K562 (cell line): Measurements from ENCODE around the gene CCNL2. TPM values are rescaled to one million over a fixed set of nuclear protein-coding genes. Genes with fewer than 3 reads are reported as not detected.

ENCODE experiments used
- BRD4 ChIP-seq: fragments of 200-600 bp; sonication (generic); IDR thresholded peaks from 2 replicates; pipeline ENCODE4 v1.6.1; 2017; ENCODE audit warnings: inconsistent platforms
- GATAD2B ChIP-seq: fragments of 450-650 bp; IDR thresholded peaks from 2 replicates; pipeline ENCODE4 v1.6.1; 2017; ENCODE audit warnings: mild to moderate bottlenecking, borderline replicate concordance
- HMGN3 ChIP-seq: IDR thresholded peaks from 2 replicates; pipeline ENCODE4 v1.6.1; 2011; ENCODE audit warnings: borderline replicate concordance, low read depth, mild to moderate bottlenecking, mixed read lengths, low read length; ENCODE audit not compliant: insufficient read length; ENCODE audit errors: extremely low read depth
- JUN ChIP-seq, 2 experiments: sonication (generic) in 1 of 2; formaldehyde crosslinking in 1 of 2; IDR thresholded peaks; 2 replicates each; pipeline versions ENCODE4 v1.6.1 to v1.8.0; 2012 to 2022; ENCODE audit warnings: borderline replicate concordance in 2 of 2, mild to moderate bottlenecking in 2 of 2, improper control_type of control experiment in 1 of 2, low read depth in 1 of 2, low read length in 1 of 2, missing genetic modification reagents in 1 of 2
- MAFG ChIP-seq: fragments of 450-650 bp; conservative IDR thresholded peaks from 2 replicates; pipeline ENCODE4 v1.6.1; 2016; ENCODE audit warnings: missing genetic modification characterization, missing compliant biosample characterization
- MED1 ChIP-seq: sonication (generic); formaldehyde crosslinking; IDR thresholded peaks from 2 replicates; pipeline ENCODE4 v1.8.1; 2023; ENCODE audit warnings: missing genetic modification reagents, borderline replicate concordance
- NFXL1 ChIP-seq: fragments of 450-650 bp; formaldehyde crosslinking; IDR thresholded peaks from 2 replicates; pipeline ENCODE4 v1.4.0; 2021; ENCODE audit warnings: mild to moderate bottlenecking
- PTBP1 ChIP-seq: fragments of 200-400 bp; formaldehyde crosslinking; IDR thresholded peaks from 2 replicates; pipeline ENCODE4 v1.6.1; 2017; ENCODE audit warnings: low read depth, low read length
- RB1 ChIP-seq: fragments of 450-650 bp; IDR thresholded peaks from 2 replicates; pipeline ENCODE4 v1.6.1; 2017; ENCODE audit warnings: low read depth, mild to moderate bottlenecking
- SMARCE1 ChIP-seq: fragments of 450-650 bp; IDR thresholded peaks from 2 replicates; pipeline ENCODE4 v1.7.1; 2016; ENCODE audit warnings: mild to moderate bottlenecking
- STAT5A ChIP-seq: IDR thresholded peaks from 2 replicates; pipeline ENCODE4 v1.6.1; 2012; ENCODE audit warnings: low read length, inconsistent platforms, borderline replicate concordance
- ZNF175 ChIP-seq: fragments of 200-800 bp; sonication (Bioruptor generic); IDR thresholded peaks from 2 replicates; pipeline ENCODE4 v1.6.1; 2016; ENCODE audit warnings: low read depth, mild to moderate bottlenecking, missing genetic modification characterization, missing compliant biosample characterization
- ZNF184 ChIP-seq: sonication (generic); formaldehyde crosslinking; IDR thresholded peaks from 2 replicates; pipeline ENCODE4 v1.5.0; 2020; ENCODE audit warnings: missing genetic modification reagents
- ZNF668 ChIP-seq: fragments of 250-450 bp; sonication (Bioruptor Pico); IDR thresholded peaks from 2 replicates; pipeline ENCODE4 v1.8.0; 2022; ENCODE audit warnings: mild to moderate bottlenecking, inconsistent platforms
- ZNF780A ChIP-seq: fragments of 250-450 bp; sonication (Bioruptor Pico); IDR thresholded peaks from 2 replicates; pipeline ENCODE4 v1.5.0; 2021; ENCODE audit warnings: mild to moderate bottlenecking
- polyA plus RNA-seq, 8 experiments: library from polyadenylated mRNA; depleted of rRNA in 4 of 8; stranded (reverse) in 5 of 8; unstranded in 3 of 8; fragments of >200 nt; fragmentation: Nextera tagmentation in 2 of 8; fragmentation: Illumina TruSeq in 1 of 8; extraction: Ambion mirVana in 2 of 8; extraction: Trizol in 1 of 8; gene quantifications; 2 replicates each; pipeline versions ENCODE4 v1.2.1 to v1.2.3, GENCODE V29; 2011 to 2014; ENCODE audit warnings: inconsistent platforms in 1 of 8, missing spikeins in 1 of 8
- total RNA-seq, 7 experiments: library from RNA; depleted of rRNA in 6 of 7; stranded (reverse); fragments of >200 nt in 6 of 7; fragmentation: Illumina TruSeq in 2 of 7; extraction: Trizol in 2 of 7; gene quantifications; 2 replicates each; pipeline versions ENCODE4 v1.2.1 to v1.2.3, GENCODE V29; 2011 to 2021; ENCODE audit warnings: low replicate concordance in 1 of 7
- TF ChIP-seq, protein P1 (sequence below): fragments of 250-450 bp; sonication (Bioruptor Pico); IDR thresholded peaks from 2 replicates; pipeline ENCODE4 v1.4.0; 2020; ENCODE audit warnings: mild to moderate bottlenecking, moderate library complexity
- TF ChIP-seq, protein P2 (sequence below): fragments of 250-450 bp; sonication (Bioruptor Pico); IDR thresholded peaks from 2 replicates; pipeline ENCODE4 v1.4.0; 2020
- TF ChIP-seq, protein P3 (sequence below): fragments of 250-450 bp; sonication (Bioruptor Pico); IDR thresholded peaks from 2 replicates; pipeline ENCODE4 v1.8.0; 2022; ENCODE audit warnings: inconsistent platforms, mild to moderate bottlenecking, moderate library complexity, borderline replicate concordance
- TF ChIP-seq, protein P4 (sequence below): conservative IDR thresholded peaks from 2 replicates; pipeline ENCODE4 v1.6.1; 2011; ENCODE audit warnings: low read depth, mild to moderate bottlenecking, low read length; ENCODE audit not compliant: control insufficient read depth

The CCNL2 gene
- total and polyA plus RNA-seq, 9 of the 15 experiments (the other 6 are each of a cell fraction or from before 2014, with no cell fraction given), result 2.8 to 287 (median 94.5) TPM

DNA sequence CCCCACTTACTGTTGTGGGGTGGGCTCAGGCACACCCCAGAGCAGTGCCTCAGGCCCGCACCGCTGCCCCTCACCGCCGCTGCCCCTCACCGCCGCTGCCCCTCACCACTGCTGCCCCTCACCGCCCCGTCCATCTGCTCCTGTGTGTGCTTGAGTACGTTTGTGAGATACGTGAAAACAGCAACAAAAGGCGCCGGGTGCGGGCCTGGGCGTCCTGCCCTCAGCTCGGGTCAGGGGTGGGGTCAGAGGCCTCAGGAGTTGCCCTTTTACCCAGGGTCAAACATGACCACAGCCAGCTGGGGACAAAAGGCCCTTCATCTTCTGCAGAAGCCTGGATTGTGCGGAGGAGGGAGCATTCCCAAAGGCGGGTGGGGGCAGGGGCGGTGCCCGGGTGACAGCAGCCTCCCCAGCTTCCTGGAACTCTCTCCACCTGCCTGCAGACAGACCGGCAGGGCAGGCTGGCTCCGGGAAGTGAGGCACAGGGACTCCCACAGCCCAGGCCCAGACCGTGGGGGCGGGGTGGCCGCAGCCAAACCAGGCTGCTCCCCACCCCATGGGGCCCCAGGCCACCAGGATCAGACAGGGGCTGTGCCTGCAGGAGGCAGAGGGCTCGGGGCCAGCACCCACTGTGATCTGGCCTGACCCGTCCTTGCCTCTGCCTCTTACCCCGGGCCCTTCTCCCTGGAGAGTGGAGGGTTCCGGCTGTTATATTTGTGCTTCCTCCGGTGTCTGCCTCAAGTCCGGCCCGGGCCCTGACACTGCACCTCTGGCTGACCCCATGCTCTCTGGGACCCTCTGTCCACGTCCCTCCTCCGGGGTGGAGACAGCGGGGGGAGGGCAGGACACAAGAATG is 34.0 kb upstream of the CCNL2 start (continued):
- TF ChIP-seq, protein P1, sequence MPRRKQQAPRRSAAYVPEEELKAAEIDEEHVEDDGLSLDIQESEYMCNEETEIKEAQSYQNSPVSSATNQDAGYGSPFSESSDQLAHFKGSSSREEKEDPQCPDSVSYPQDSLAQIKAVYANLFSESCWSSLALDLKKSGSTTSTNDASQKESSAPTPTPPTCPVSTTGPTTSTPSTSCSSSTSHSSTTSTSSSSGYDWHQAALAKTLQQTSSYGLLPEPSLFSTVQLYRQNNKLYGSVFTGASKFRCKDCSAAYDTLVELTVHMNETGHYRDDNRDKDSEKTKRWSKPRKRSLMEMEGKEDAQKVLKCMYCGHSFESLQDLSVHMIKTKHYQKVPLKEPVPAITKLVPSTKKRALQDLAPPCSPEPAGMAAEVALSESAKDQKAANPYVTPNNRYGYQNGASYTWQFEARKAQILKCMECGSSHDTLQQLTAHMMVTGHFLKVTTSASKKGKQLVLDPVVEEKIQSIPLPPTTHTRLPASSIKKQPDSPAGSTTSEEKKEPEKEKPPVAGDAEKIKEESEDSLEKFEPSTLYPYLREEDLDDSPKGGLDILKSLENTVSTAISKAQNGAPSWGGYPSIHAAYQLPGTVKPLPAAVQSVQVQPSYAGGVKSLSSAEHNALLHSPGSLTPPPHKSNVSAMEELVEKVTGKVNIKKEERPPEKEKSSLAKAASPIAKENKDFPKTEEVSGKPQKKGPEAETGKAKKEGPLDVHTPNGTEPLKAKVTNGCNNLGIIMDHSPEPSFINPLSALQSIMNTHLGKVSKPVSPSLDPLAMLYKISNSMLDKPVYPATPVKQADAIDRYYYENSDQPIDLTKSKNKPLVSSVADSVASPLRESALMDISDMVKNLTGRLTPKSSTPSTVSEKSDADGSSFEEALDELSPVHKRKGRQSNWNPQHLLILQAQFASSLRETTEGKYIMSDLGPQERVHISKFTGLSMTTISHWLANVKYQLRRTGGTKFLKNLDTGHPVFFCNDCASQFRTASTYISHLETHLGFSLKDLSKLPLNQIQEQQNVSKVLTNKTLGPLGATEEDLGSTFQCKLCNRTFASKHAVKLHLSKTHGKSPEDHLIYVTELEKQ, result no peak
- no peak for TF ChIP-seq ZNF184
- TF ChIP-seq HMGN3, result peak; percentile 90
- no peak for TF ChIP-seq MAFG (tag)
- 0 out of 2 replicates have a peak, but pooled peaks have one; percentile 23 for TF ChIP-seq BRD4
- no peak for TF ChIP-seq NFXL1 (CRISPR knock-in tag)
- TF ChIP-seq SMARCE1, result 0 out of 2 replicates have a peak, but pooled peaks have one; percentile 35
- TF ChIP-seq RB1, result peak; percentile 59; the same call in 1 of the 2 replicates
- TF ChIP-seq, protein P2, sequence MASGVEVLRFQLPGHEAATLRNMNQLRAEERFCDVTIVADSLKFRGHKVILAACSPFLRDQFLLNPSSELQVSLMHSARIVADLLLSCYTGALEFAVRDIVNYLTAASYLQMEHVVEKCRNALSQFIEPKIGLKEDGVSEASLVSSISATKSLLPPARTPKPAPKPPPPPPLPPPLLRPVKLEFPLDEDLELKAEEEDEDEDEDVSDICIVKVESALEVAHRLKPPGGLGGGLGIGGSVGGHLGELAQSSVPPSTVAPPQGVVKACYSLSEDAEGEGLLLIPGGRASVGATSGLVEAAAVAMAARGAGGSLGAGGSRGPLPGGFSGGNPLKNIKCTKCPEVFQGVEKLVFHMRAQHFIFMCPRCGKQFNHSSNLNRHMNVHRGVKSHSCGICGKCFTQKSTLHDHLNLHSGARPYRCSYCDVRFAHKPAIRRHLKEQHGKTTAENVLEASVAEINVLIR (CRISPR knock-in tag), result 0 out of 2 replicates have a peak, but pooled peaks have one; percentile 22
- TF ChIP-seq GATAD2B, result peak; percentile 31; the same call in 1 of the 2 replicates
- peak; percentile 37; the same call in 1 of the 2 replicates for TF ChIP-seq JUN (IDR thresholded peaks at IDR 0.05; ENCODE audit: borderline replicate concordance, low read depth, low read length)
- no peak for TF ChIP-seq JUN (CRISPR knock-in tag; IDR thresholded peaks at IDR 0.05; ENCODE audit: borderline replicate concordance)
- TF ChIP-seq STAT5A, result 0 out of 2 replicates have a peak, but pooled peaks have one; percentile 19
- TF ChIP-seq MED1, result no peak
- TF ChIP-seq ZNF175 (CRISPR knock-in tag), result peak; percentile 69; the same call in 1 of the 2 replicates
- TF ChIP-seq, protein P3, sequence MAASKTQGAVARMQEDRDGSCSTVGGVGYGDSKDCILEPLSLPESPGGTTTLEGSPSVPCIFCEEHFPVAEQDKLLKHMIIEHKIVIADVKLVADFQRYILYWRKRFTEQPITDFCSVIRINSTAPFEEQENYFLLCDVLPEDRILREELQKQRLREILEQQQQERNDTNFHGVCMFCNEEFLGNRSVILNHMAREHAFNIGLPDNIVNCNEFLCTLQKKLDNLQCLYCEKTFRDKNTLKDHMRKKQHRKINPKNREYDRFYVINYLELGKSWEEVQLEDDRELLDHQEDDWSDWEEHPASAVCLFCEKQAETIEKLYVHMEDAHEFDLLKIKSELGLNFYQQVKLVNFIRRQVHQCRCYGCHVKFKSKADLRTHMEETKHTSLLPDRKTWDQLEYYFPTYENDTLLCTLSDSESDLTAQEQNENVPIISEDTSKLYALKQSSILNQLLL (CRISPR knock-in tag), result no peak
- no peak for TF ChIP-seq PTBP1
- no peak for TF ChIP-seq ZNF668
- no peak for TF ChIP-seq ZNF780A
- TF ChIP-seq, protein P4, sequence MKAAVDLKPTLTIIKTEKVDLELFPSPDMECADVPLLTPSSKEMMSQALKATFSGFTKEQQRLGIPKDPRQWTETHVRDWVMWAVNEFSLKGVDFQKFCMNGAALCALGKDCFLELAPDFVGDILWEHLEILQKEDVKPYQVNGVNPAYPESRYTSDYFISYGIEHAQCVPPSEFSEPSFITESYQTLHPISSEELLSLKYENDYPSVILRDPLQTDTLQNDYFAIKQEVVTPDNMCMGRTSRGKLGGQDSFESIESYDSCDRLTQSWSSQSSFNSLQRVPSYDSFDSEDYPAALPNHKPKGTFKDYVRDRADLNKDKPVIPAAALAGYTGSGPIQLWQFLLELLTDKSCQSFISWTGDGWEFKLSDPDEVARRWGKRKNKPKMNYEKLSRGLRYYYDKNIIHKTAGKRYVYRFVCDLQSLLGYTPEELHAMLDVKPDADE, result peak; percentile 45; the same call in 1 of the 2 replicates
